NCI-H226 (cell line): Measurements from ENCODE around the gene IFT88.

Experiments
- DNase-seq: peaks from one replicate; pipeline ENCODE4 v3.0.0-alpha.2; 2015

IFT88 gene

DNA sequence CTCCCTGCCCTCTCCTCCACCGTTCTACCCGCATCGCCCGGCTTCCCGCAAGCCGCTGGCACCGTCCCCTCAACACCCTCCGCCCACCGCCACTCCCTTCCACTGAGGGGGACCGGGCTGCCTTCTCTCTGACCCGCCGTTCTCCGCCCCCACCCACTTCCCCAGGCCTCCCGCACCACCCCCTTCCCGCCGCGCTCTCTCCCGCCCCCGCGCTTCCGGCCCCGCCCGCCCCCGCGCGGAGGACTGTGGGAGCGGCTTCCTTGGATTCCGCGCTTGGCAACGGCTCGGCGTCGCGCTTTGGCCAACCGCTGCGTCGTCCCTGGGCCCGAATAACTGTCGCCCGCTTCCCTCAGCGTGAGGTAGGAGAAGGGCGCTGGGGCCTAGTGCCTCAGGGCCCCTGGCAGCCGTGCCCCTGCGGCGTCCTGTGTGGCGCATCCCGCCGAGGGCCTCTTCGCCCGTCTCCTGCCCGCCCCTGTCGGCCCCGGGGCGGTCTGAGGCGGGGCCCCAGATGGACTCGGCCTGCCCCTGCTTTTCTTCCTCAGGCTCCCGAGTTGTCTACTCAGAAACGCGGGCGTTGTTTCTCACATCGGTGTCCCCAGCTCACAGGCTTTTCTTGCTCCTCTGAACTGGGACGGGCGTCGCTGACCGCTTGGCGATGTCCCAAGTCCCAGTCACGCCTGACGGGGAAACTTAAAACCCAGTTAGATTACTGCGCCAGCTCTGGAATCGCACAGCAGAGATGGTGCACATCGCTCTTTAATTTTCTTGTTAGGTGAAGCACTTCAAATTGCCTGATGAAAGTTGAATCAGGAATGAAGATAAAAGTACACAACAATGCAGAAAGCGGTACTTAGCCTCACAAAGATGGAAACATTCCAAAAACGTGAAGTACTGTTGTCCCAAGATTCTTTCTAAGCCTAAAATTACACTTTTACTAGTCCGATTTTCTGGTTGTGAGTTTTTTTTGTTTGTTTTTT is at the start of gene IFT88:
TSS of gene IFT88 (plus strand) at position 260 of the 977 bp plus-strand sequence. CDS start 7,229 bp downstream, outside the sequence.
- DNase-seq = peak; percentile 58

GRCh38 chr13:20518660-20519100 is 48.3 kb upstream of the IFT88 start:
- no peak for DNase-seq

GRCh38 chr13:20519875-20520274 is 47.1 kb upstream of the IFT88 start:
- no peak for DNase-seq

- no peak for DNase-seq
Observed at GRCh38 chr13:20521364-20522115, 45.4 kb upstream of the IFT88 start.

GRCh38 chr13:20525144-20525600 is 41.8 kb upstream of the IFT88 start:
- no peak for DNase-seq

GRCh38 chr13:20525601-20526544 is 41.1 kb upstream of the IFT88 start, which contains the start of gene CRYL1:
Gene CRYL1 (minus strand): TSS chr13:20525857. CDS start chr13:20525794, 63 bp downstream.
- peak; percentile 29 for DNase-seq

- no peak for DNase-seq
Observed at GRCh38 chr13:20526664-20527063, 40.3 kb upstream of the IFT88 start.

GRCh38 chr13:20528452-20528851 is 38.5 kb upstream of the IFT88 start:
- DNase-seq = no peak

- DNase-seq = no peak
Observed at GRCh38 chr13:20534038-20534608, 32.8 kb upstream of the IFT88 start.

DNA sequence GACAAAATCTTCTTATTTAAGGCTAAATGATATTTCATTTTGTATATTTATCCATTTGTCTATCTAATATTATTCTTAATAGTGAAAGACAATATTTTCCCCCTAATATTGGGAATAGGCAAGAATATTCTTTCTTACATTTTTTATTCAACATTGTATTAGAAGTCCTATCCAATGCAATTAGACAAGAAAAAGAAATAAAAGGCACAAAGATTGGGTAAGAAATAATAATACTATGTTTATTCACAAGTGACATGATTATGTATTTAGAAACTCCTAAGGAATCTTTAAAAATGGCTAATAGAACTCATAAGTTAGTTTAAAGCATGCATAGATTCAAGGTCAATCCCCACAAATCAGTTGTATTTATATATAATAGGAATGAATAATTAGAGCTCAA is 30.0 kb upstream of the IFT88 start:
- DNase-seq = no peak

- no peak for DNase-seq
Observed at GRCh38 chr13:20544201-20544923, 22.6 kb upstream of the IFT88 start.

- no peak for DNase-seq
Observed at GRCh38 chr13:20546556-20546955, 20.4 kb upstream of the IFT88 start.

DNA sequence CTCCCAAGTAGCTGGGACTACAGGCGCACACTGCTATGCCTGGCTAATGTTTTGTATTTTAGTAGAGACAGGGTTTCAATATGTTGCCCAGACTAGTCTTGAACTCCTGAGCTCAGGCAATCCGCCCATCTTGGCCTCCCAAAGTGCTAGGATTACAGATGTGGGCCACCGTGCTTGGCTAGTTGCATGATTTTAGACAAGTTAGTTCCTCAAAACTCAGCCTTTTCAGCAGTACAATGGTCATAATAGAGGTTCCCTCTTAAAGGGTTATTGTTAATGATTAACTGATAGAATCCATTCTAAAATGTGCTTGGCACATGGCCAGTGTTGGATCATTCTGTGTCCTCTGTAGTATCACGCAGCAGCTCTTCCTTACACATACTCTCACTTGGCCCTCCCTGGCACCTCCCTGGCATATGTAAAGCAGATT is 19.5 kb upstream of the IFT88 start:
- DNase-seq = no peak

GRCh38 chr13:20550799-20551198 is 16.2 kb upstream of the IFT88 start:
- no peak for DNase-seq

DNA sequence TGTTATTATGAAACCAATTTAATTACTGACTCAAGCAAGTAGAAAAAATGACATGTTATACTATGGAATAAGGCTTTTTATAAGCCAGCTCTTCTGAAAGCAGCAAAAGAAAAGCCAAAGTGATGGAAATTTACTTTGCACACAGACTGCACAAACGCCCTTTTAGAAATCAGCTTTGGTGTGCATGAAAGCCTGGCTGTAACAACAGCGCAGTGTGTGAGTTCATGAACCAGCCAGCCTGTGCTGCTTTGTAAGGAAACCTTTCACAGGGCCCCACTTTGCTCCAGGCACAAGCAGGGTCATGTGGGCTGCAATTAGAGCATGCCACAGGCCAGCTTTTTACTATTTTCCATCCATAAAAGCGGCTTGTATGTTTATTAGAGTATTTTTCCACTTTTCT is 13.6 kb upstream of the IFT88 start:
- DNase-seq = no peak

- DNase-seq = no peak
Observed at GRCh38 chr13:20558982-20559381, 8.0 kb upstream of the IFT88 start.

DNA sequence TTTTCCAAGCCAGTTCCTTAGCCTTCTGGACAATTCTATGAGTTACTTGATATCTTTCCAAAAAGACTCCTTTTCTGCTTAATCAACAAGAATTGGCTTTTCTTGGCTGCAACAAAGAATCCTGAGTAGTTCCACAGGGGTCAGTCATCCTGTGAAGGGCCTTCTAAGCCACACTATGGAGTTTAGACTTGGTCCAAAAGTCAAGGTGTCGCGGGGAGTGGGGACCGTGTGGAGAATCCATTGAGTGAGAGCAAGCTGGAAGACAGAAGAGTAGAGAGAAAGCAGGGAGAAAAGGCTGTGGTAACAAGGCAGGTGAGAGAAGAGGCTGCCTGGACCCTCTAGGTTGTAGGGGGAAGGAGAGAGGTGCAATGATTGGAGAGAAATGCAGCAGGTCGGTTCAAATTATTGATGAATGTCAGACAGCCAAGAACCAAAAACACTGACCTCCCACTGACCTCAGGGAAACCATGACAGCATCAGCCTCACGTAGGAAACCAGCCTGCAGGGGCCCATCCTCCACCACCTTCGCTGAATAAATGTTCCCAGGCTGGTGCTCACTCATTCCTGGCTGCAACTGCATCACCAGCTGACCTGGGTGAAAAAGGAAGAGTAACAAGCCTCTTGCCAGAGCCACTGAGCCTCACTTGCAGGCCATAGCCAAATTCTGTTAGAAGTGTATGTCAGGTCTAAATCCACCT is 7.1 kb upstream of the IFT88 start:
- DNase-seq = no peak

DNA sequence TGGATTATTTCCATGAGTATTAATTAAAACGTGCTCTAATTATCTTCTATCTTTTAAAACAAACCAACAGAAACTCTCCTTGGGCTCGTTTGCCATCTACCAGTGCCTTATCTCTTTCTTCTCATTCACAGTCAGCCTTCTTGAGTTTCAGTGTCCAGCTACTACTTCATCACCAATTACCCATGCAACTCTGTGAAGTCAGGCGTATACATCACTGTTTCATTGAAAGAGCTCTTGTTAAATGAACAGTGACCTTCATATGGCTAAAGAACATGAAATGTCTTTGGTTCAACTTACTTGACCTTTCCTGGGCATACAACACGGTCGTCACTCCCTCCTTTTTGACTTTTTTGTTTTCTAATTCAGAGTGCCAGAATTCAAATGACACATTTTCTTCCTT is 5.2 kb upstream of the IFT88 start:
- no peak for DNase-seq

DNA sequence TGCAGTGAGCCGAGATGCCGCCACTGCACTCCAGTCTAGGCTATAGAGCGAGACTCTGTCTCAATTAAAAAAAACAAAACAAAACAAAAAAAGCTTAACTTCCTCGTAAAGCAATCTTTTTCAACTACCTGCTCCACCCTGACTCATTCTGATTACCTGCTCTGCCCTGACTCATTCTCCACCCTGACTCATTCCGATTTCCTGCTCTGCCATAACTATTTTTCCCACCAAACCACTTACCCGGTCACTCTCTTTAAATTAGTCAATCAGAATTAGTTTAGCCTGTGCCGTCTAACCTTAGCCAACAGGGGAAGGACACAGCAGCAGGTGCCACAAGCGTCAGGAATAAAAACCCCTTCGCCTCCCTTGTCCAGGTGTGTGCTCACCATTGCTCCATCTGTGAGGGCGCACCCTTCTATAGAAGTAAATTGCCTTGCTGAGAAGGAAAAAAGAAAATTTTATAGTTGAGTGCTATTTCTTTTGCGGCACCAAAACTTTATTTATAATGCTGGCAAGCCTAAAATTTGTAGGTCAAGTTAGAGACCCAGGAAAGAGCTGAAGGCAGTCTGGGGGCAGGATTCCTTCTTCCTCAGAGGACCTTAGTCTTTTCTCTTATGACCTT is 1.7 kb upstream of the IFT88 start:
- no peak for DNase-seq

DNA sequence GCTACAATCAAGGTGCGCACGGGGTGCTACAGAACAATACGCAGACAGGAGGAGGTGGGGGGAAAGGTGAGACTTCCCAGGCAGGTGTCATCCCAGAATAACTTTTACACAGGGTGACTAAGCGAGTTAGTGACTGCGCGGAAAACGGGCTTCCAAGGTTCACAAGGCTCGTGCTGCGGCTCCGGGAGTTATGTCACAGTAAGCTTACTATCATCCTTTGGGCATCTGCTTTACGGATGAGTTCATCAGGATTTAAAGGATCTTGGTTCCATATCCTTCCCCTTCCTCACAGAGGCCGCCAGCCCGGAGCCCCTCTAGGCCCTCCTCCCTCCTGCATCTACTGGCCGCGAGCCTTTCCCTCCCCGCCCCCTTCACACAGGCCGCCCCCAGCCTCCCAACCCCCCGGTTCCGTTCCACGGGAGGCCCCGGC is 474 bp upstream of the IFT88 start:
- DNase-seq = no peak
